Lung (tissue), 12 donors: Measurements from ENCODE around the gene FAM234A. TPM values are rescaled to one million over a fixed set of nuclear protein-coding genes. Genes with fewer than 3 reads are reported as not detected.
"Not testable (repeated sequence)": the region's sequence is repeated elsewhere in the genome, so short reads cannot be mapped to it uniquely, and the experiment has no call there.

Experiments
- ATAC-seq: fragments of 200-7000 bp; cut with Tn5 transposase; one replicate; pipeline ENCODE4 v1.9.1; 2020; ENCODE audit warnings: moderate number of reproducible peaks; ENCODE audit not compliant: insufficient read depth, low FRiP score
- DNase-seq, 3 donors: peaks; one replicate each; pipeline ENCODE4 v3.0.0-alpha.2; 2013 to 2017
- H3K27ac ChIP-seq, 2 donors: one replicate each; pipeline ENCODE4 v1.5.1; 2013; ENCODE audit warnings: mild to moderate bottlenecking in 2 of 2, moderate library complexity in 2 of 2, control low read depth in 1 of 2, inconsistent platforms in 1 of 2, low read depth in 1 of 2, low read length in 1 of 2
- H3K27me3 ChIP-seq, 3 donors: one replicate each; pipeline ENCODE4 v1.5.1; 2013; ENCODE audit warnings: low read length in 2 of 3; ENCODE audit not compliant: control insufficient read depth in 3 of 3, insufficient read depth in 3 of 3
- H3K36me3 ChIP-seq, 4 donors: one replicate each; pipeline ENCODE4 v1.5.1; 2013; ENCODE audit warnings: low read length in 4 of 4, mild to moderate bottlenecking in 1 of 4, moderate library complexity in 1 of 4; ENCODE audit not compliant: control insufficient read depth in 4 of 4, insufficient read depth in 4 of 4
- H3K4me1 ChIP-seq, 5 donors: one replicate each; pipeline ENCODE4 v1.5.1; 2013; ENCODE audit warnings: low read length in 5 of 5, mild to moderate bottlenecking in 2 of 5, moderate library complexity in 1 of 5; ENCODE audit not compliant: control insufficient read depth in 5 of 5, insufficient read depth in 5 of 5
- H3K4me3 ChIP-seq: one replicate; pipeline ENCODE4 v1.5.1; 2013; ENCODE audit warnings: mild to moderate bottlenecking, control low read depth, moderate library complexity
- H3K9ac ChIP-seq, 2 donors: one replicate each; pipeline ENCODE4 v1.5.1; 2013; ENCODE audit warnings: low read length in 2 of 2, control low read depth in 1 of 2; ENCODE audit not compliant: insufficient read depth in 1 of 2
- H3K9me3 ChIP-seq, 4 donors: one replicate each; pipeline ENCODE4 v1.5.1; 2013; ENCODE audit warnings: low read length in 3 of 4, mild to moderate bottlenecking in 1 of 4, moderate library complexity in 1 of 4; ENCODE audit not compliant: control insufficient read depth in 4 of 4, insufficient read depth in 3 of 4
- CTCF ChIP-seq: IDR thresholded peaks from 2 replicates; pipeline ENCODE4 v1.5.1; 2012; ENCODE audit warnings: mild to moderate bottlenecking; ENCODE audit errors: control extremely low read depth, extremely low read depth
- WGBS, 2 donors: extraction: QIAGEN DNeasy Blood & Tissue Kit; methylation state at CpG; one replicate each; pipeline ENCODE4 v1.1.7; 2013; 5-methylcytosine and 5-hydroxymethylcytosine counted together
- polyA plus RNA-seq, 2 donors: library from polyadenylated mRNA; stranded (reverse); fragments of 200-250 nt; gene quantifications; one replicate each; pipeline ENCODE4 v1.2.1, GENCODE V29; 2013
- total RNA-seq, 2 donors: library from RNA; depleted of rRNA in 1 of 2; stranded (reverse); fragments of >200 nt in 1 of 2; gene quantifications; one replicate each; pipeline ENCODE4 v1.2.1, GENCODE V29; 2014 to 2021
- donor health status: control.
- donor health status: control.
- donor health status: Bipolar disorder and iron deficiency.
- donor health status: healthy.
- donor health status: DM: yes; HTN: yes; CAD: no.

FAM234A gene
- total and polyA plus RNA-seq, 4 donors = 41.5 to 78.5 (median 59.7) TPM

- no peak for TF ChIP-seq CTCF
- Histone ChIP-seq H3K27me3 (no peaks in the 10 kb centered on the region), H3K27ac (no peak overlapping the region), H3K9ac (no peak overlapping the region), H3K9me3 (no peaks in the 10 kb centered on the region), H3K36me3 (peaks cover 0 to 17% (median 11%) of the 10 kb centered on the region in 4 donors), H3K4me3 (no peak overlapping the region), H3K4me1 (peaks cover 0 to 5% (median 0%) of the 10 kb centered on the region in 5 donors)
- ATAC-seq (no peak), DNase-seq (no peak)
- 95 to 98% methylated on average over 6 of the region's 6 CpGs for WGBS, 2 donors
Measured at GRCh38 chr16:255183-255582, 20.6 kb downstream of the FAM234A start.

DNA sequence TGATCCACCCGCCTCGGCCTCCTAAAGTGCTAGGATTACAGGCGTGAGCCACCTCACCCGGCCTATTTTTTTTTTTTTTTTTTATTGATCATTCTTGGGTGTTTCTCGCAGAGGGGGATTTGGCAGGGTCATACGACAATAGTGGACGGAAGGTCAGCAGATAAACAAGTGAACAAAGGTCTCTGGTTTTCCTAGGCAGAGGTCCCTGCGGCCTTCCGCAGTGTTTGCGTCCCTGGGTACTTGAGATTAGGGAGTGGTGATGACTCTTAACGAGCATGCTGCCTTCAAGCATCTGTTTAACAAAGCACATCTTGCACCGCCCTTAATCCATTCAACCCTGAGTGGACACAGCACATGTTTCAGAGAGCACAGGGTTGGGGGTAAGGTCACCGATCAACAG lies 23.5 kb downstream of the FAM234A start:
- not testable (repeated sequence) for DNase-seq, H3K9me3 ChIP-seq, H3K4me1 ChIP-seq, H3K27me3 ChIP-seq, H3K9ac ChIP-seq, H3K27ac ChIP-seq, H3K4me3 ChIP-seq, ATAC-seq
- H3K36me3 ChIP-seq = peaks cover 0 to 37% (median 11%) of the 10 kb centered on the region in 4 donors
- 87 to 93% methylated on average over 9 to 10 of the region's 13 CpGs for WGBS, 2 donors

GRCh38 chr16:259226-259625 lies 24.6 kb downstream of the FAM234A start:
- DNase-seq = no peak
- ATAC-seq = no peak
- WGBS, 2 donors = 62 to 75% methylated on average over 10 of the region's 10 CpGs
- H3K27ac ChIP-seq = no peak overlapping the region
- no peak overlapping the region for H3K9ac ChIP-seq
- H3K27me3 ChIP-seq = no peaks in the 10 kb centered on the region
- no peaks in the 10 kb centered on the region for H3K9me3 ChIP-seq
- H3K4me1 ChIP-seq = no peaks in the 10 kb centered on the region
- H3K4me3 ChIP-seq = no peak overlapping the region
- TF ChIP-seq CTCF = no peak
- peaks cover 5 to 42% (median 14%) of the 10 kb centered on the region in 4 donors for H3K36me3 ChIP-seq

DNA sequence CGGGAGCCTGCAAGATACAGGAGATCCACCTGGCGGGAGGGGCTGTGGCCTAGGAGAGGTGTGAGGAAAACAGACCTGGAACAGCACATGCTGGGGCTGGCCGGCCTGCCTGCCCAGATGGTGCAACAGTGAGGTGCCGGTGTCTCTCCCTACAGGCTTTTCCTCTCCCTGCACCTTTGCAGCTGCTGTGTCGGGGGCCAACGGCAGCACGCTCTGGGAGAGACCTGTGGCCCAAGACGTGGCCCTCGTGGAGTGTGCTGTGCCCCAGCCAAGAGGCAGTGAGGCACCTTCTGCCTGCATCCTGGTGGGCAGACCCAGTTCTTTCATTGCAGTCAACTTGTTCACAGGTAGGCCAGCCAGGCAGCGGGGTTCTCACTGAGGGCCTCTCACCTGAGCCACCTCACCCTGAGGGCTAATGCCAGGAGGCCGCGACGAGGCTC lies 25.2 kb downstream of the FAM234A start:
- DNase-seq (no peak), ATAC-seq (no peak)
- TF ChIP-seq CTCF = no peak
- no peak overlapping the region for H3K9ac ChIP-seq
- no peak overlapping the region for H3K4me3 ChIP-seq
- no peaks in the 10 kb centered on the region for H3K9me3 ChIP-seq
- H3K36me3 ChIP-seq = peaks cover 5 to 48% (median 15%) of the 10 kb centered on the region in 4 donors
- 89 to 92% methylated on average over 13 of the region's 13 CpGs for WGBS, 2 donors
- no peak overlapping the region for H3K27ac ChIP-seq
- no peaks in the 10 kb centered on the region for H3K27me3 ChIP-seq
- H3K4me1 ChIP-seq = no peaks in the 10 kb centered on the region
